K562 (cell line): ENCODE data around the gene LNX2.

Experiments
- BHLHE40 ChIP-seq: IDR thresholded peaks from 2 replicates; pipeline ENCODE4 v1.6.1; 2011; ENCODE audit warnings: low read length, improper control_type of control experiment
- CHD2 ChIP-seq: IDR thresholded peaks from 2 replicates; pipeline ENCODE4 v1.6.1; 2011; ENCODE audit warnings: low read depth, low read length
- CTCF ChIP-seq, 3 experiments: IDR thresholded peaks in 2 of 3; conservative IDR thresholded peaks in 1 of 3; 2 replicates each; pipeline ENCODE4 v1.5.1; 2011 to 2012; ENCODE audit warnings: low read length in 3 of 3, mild to moderate bottlenecking in 3 of 3, control low read depth in 2 of 3, improper control_type of control experiment in 1 of 3, inconsistent platforms in 1 of 3, low read depth in 1 of 3, mixed read lengths in 1 of 3, moderate library complexity in 1 of 3; ENCODE audit not compliant: insufficient read depth in 2 of 3
- IFI16 ChIP-seq: fragments of 250-450 bp; sonication (Bioruptor Pico); IDR thresholded peaks from 2 replicates; pipeline ENCODE4 v2.1.2; 2022; ENCODE audit warnings: mild to moderate bottlenecking, inconsistent platforms
- JUND ChIP-seq, 2 experiments: IDR thresholded peaks; 2 replicates in 1 of 2; 3 replicates in 1 of 2; pipeline ENCODE4 v1.6.1; 2011; ENCODE audit warnings: borderline replicate concordance in 2 of 2, low read depth in 2 of 2, low read length in 2 of 2, improper control_type of control experiment in 1 of 2, missing biosample characterization in 1 of 2, missing genetic modification characterization in 1 of 2, missing genetic modification reagents in 1 of 2
- MEF2A ChIP-seq: IDR thresholded peaks from 2 replicates; pipeline ENCODE4 v1.6.1; 2011; ENCODE audit warnings: low read depth, mild to moderate bottlenecking, low read length, moderate library complexity; ENCODE audit not compliant: control insufficient read depth
- RNF2 ChIP-seq: sonication (generic); IDR thresholded peaks from 2 replicates; pipeline ENCODE4 v1.6.1; 2016
- SRSF1 ChIP-seq: fragments of 200-400 bp; formaldehyde crosslinking; IDR thresholded peaks from 2 replicates; pipeline ENCODE4 v1.6.1; 2017; ENCODE audit warnings: mild to moderate bottlenecking, low read depth, low read length, moderate library complexity
- XRCC4 ChIP-seq: IDR thresholded peaks from one replicate; pipeline ENCODE4 v1.6.1; 2011; ENCODE audit not compliant: insufficient read depth, insufficient read length; ENCODE audit errors: extremely low read depth
- ZNF589 ChIP-seq: fragments of 200-800 bp; sonication (Bioruptor generic); IDR thresholded peaks from 2 replicates; pipeline ENCODE4 v1.6.1; 2016; ENCODE audit warnings: low read depth, missing genetic modification characterization, missing compliant biosample characterization

GRCh38 chr13:27634791-27635190, 14.5 kb upstream of the LNX2 start:
- no peak for TF ChIP-seq RNF2
- no peak for TF ChIP-seq XRCC4
- no peak for TF ChIP-seq CTCF (IDR thresholded peaks at IDR 0.05 in 2 of 3, conservative IDR thresholded peaks at IDR 0.05 in 1 of 3; ENCODE audit: insufficient read depth in 2 of 3, low read depth in 1 of 3, low read length in 3 of 3)
- TF ChIP-seq SRSF1, result no peak
- TF ChIP-seq BHLHE40, result no peak
- TF ChIP-seq IFI16 (CRISPR knock-in tag), result no peak
- TF ChIP-seq MEF2A, result no peak
- no peak for TF ChIP-seq JUND (IDR thresholded peaks at IDR 0.05; ENCODE audit: borderline replicate concordance, low read depth, low read length)
- TF ChIP-seq JUND (tag; IDR thresholded peaks at IDR 0.05; ENCODE audit: borderline replicate concordance, low read depth, low read length), result no peak
- no peak for TF ChIP-seq ZNF589 (CRISPR knock-in tag)
- TF ChIP-seq CHD2, result no peak
